NB4 (cell line): ENCODE data around the gene SASS6.

Experiments
- POLR2A ChIP-seq: IDR thresholded peaks from 2 replicates; pipeline ENCODE4 v1.6.1; 2011; ENCODE audit warnings: mild to moderate bottlenecking; ENCODE audit not compliant: insufficient read length; ENCODE audit errors: extremely low read depth
- TF ChIP-seq, protein P1 (sequence below): IDR thresholded peaks from one replicate; pipeline ENCODE4 v1.5.1; 2012; ENCODE audit warnings: low read depth, low read length
- TF ChIP-seq, protein P2 (sequence below): IDR thresholded peaks from 2 replicates; pipeline ENCODE4 v1.6.1; 2011; ENCODE audit warnings: low read depth, low read length

DNA sequence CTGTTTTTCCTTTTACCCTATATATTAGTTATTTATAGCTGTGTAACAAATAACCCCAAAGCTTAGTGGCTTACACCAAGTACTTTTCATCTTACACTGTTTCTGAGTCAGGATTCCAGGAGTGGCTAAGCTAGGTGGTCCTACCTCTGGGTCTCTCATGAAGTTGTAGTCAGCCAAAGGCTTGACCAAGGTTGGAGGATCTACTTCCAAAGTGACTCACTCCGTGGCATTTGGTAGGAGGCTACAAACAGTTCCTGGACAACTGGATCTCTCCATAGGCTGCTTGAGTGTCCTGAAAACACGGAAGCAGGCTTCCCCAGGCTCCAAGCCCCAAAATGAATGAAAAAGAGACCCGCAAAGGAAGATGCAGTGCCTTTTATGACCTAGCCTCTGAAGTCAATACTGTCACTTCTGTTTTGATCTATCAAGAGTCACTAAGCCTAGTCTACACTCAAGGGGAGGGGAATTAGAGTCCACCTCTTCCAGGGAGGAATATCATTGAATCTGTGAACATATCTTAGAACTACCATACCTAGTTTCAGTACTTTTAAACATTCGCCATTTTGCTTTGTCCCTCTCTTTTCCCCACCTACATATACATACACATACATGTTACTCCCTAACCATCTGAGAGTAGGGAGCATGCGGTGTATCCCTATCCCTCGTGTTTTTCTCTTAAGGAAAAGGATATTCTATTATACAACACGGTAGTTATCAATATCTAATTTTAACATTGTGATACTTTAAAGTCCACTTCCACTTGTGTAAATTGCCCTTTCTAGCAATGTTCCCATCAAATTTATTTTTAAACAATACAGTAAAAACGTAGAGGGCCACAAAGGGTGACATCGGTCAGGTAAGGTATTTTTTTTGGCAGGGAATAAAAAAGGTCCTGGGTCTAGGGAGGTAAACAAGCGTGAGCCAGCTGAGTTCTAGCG lies 95.7 kb downstream of the SASS6 start:
- TF ChIP-seq, protein P1, sequence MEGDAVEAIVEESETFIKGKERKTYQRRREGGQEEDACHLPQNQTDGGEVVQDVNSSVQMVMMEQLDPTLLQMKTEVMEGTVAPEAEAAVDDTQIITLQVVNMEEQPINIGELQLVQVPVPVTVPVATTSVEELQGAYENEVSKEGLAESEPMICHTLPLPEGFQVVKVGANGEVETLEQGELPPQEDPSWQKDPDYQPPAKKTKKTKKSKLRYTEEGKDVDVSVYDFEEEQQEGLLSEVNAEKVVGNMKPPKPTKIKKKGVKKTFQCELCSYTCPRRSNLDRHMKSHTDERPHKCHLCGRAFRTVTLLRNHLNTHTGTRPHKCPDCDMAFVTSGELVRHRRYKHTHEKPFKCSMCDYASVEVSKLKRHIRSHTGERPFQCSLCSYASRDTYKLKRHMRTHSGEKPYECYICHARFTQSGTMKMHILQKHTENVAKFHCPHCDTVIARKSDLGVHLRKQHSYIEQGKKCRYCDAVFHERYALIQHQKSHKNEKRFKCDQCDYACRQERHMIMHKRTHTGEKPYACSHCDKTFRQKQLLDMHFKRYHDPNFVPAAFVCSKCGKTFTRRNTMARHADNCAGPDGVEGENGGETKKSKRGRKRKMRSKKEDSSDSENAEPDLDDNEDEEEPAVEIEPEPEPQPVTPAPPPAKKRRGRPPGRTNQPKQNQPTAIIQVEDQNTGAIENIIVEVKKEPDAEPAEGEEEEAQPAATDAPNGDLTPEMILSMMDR: no peak
- no peak for TF ChIP-seq POLR2A
- TF ChIP-seq, protein P2, sequence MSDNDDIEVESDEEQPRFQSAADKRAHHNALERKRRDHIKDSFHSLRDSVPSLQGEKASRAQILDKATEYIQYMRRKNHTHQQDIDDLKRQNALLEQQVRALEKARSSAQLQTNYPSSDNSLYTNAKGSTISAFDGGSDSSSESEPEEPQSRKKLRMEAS: no peak
